ENCODE data around the gene RBMXL2.

The RBMXL2 gene

GRCh38 chr11:7072401-7073028, 16.3 kb upstream of the RBMXL2 start:
- TF ChIP-seq CTCF (IDR thresholded peaks at IDR 0.05): no peak
- TF ChIP-seq ZFX (IDR thresholded peaks at IDR 0.05; ENCODE audit: borderline replicate concordance): no peak
- H3K27ac ChIP-seq: no peak overlapping the region

DNA sequence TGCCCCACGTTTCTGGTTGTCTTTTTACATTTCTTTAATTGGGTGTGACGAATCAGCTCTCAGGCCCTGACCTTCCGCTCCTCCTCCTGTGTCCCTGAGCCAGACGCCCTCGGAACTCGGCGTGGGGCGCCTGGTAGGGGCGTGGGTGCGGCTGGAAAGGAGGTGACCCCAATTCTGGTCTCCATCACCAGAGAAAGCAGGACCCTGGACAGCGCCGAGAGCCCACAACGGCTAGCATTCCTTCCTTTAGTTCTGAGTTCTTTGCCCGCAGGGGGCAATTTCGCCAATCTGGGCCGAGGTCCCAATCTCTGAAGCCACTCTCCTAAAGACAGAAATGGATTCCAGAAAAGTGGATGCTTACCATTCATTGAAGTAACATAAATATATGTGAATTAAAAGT, 11.7 kb upstream of the RBMXL2 start:
- TF ChIP-seq ZFX (IDR thresholded peaks at IDR 0.05; ENCODE audit: borderline replicate concordance): no peak
- no peak for TF ChIP-seq CTCF (IDR thresholded peaks at IDR 0.05)
- no peak overlapping the region for H3K27ac ChIP-seq

GRCh38 chr11:7079545-7080135, 9.2 kb upstream of the RBMXL2 start:
- TF ChIP-seq ZFX (IDR thresholded peaks at IDR 0.05; ENCODE audit: borderline replicate concordance): no peak
- no peak for TF ChIP-seq CTCF (IDR thresholded peaks at IDR 0.05)
- H3K27ac ChIP-seq: no peak overlapping the region

DNA sequence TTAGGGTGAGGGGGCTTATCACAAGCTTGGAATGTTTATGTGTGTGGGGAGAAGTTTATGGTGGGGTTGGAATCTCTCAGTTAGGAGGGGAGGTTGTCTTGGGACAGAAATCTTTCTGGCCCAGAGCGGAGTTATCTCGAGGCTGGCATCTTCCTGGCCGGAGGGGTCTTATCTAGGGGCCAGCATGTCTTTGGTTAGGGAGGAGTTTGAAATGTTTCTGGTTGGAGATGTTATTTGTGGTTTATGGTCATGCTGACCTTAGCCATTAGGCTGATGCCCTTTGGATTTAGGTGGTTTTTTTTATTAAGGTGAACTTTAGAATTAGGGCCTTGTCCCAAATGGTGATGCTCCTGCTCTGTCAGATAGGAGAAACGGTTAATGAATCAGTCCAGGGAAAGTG, 7.9 kb upstream of the RBMXL2 start:
- H3K27ac ChIP-seq: no peak overlapping the region
- TF ChIP-seq ZFX (IDR thresholded peaks at IDR 0.05; ENCODE audit: borderline replicate concordance) (no peak), CTCF (IDR thresholded peaks at IDR 0.05) (no peak)

- TF ChIP-seq CTCF (IDR thresholded peaks at IDR 0.05) (no peak), ZFX (IDR thresholded peaks at IDR 0.05; ENCODE audit: borderline replicate concordance) (no peak)
- no peak overlapping the region for H3K27ac ChIP-seq
Observed at GRCh38 chr11:7081441-7081840, 7.4 kb upstream of the RBMXL2 start.

- TF ChIP-seq ZFX (IDR thresholded peaks at IDR 0.05; ENCODE audit: borderline replicate concordance) (no peak), CTCF (IDR thresholded peaks at IDR 0.05) (no peak)
- no peak overlapping the region for H3K27ac ChIP-seq
Observed at GRCh38 chr11:7089328-7090251, 792 bp downstream of the RBMXL2 start.
